ENCODE results near the gene CELF4. TPM values are rescaled to one million over a fixed set of nuclear protein-coding genes. Genes with fewer than 3 reads are reported as not detected.

Gene CELF4
- total RNA-seq, 1 experiment from 2014 or later, result not detected

- no peak for DNase-seq (ENCODE audit: low read depth)
- in situ Hi-C loops (cut with HindIII; ENCODE audit: low pct_unique_long_range_greater_than_20kb, low sequenced_read_pairs), result no loop called here
Observed at GRCh38 chr18:37508207-37508606, 57.4 kb downstream of the CELF4 start.

- DNase-seq (ENCODE audit: low read depth), result no peak
- in situ Hi-C loops (cut with HindIII; ENCODE audit: low pct_unique_long_range_greater_than_20kb, low sequenced_read_pairs), result no loop called here
Observed at GRCh38 chr18:37507239-37507638, 58.4 kb downstream of the CELF4 start.

- no peak for DNase-seq (ENCODE audit: low read depth)
- in situ Hi-C loops (cut with HindIII; ENCODE audit: low pct_unique_long_range_greater_than_20kb, low sequenced_read_pairs), result no loop called here
Observed at GRCh38 chr18:37506001-37506400, 59.6 kb downstream of the CELF4 start.

DNA sequence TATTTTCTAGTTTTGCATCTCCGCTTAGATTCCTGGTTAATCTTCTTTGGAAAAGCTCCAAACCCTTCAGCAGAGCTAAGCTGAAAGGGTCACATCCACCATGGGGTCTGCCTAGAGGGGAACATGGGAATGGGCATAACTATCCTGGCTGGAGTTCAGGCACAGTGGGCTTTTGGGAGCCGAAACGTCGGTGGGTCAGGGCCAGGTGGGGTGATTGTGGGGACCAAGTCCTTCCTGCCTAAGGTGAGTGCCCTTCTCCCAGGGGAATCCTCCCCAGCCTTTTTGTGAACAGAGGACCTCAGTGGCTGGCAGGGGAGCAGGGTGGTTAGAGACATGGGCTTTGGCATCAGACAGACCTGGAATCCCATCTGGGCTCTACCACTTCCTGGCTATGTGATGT is 60.3 kb downstream of the CELF4 start:
- no peak for DNase-seq (ENCODE audit: low read depth)
- in situ Hi-C loops (cut with HindIII; ENCODE audit: low pct_unique_long_range_greater_than_20kb, low sequenced_read_pairs), result no loop called here

GRCh38 chr18:37502601-37503000 is 63.0 kb downstream of the CELF4 start:
- in situ Hi-C loops (cut with HindIII; ENCODE audit: low pct_unique_long_range_greater_than_20kb, low sequenced_read_pairs), result no loop called here
- DNase-seq (ENCODE audit: low read depth), result no peak

GRCh38 chr18:37502036-37502435 is 63.6 kb downstream of the CELF4 start:
- in situ Hi-C loops (cut with HindIII; ENCODE audit: low pct_unique_long_range_greater_than_20kb, low sequenced_read_pairs), result no loop called here
- DNase-seq (ENCODE audit: low read depth), result no peak

GRCh38 chr18:37501136-37501535 is 64.5 kb downstream of the CELF4 start:
- no peak for DNase-seq (ENCODE audit: low read depth)

GRCh38 chr18:37499913-37500312 is 65.7 kb downstream of the CELF4 start:
- no peak for DNase-seq (ENCODE audit: low read depth)
- in situ Hi-C loops (cut with HindIII; ENCODE audit: low pct_unique_long_range_greater_than_20kb, low sequenced_read_pairs), result no loop called here

More at GRCh38 chr18:37501136-37501535, 64.5 kb downstream of the CELF4 start:
- in situ Hi-C loops (cut with HindIII; ENCODE audit: low pct_unique_long_range_greater_than_20kb, low sequenced_read_pairs), result no loop called here

DNA sequence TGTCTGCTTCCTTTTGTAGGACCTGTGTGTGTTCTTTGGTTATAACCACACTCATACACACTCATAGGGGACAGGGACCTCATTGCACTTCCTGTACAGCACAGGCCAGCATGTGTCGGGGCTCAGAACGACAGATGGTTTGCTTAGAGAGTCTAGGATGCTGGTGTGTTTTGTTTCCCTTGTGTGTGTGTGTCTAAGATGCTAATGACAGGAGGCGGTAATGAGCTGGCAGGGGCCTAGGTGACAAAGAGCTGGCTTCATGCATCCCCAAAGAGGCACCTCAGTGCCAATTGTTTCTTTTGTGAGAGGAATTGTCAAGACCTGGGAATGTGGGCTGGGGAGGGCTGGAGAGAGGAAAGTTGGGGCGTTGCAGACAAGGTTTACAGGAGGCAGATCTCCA is 66.6 kb downstream of the CELF4 start:
- in situ Hi-C loops (cut with HindIII; ENCODE audit: low pct_unique_long_range_greater_than_20kb, low sequenced_read_pairs), result no loop called here
- DNase-seq (ENCODE audit: low read depth), result no peak

- no peak for DNase-seq (ENCODE audit: low read depth)
- in situ Hi-C loops (cut with HindIII; ENCODE audit: low pct_unique_long_range_greater_than_20kb, low sequenced_read_pairs), result no loop called here
Observed at GRCh38 chr18:37497853-37498518, 67.6 kb downstream of the CELF4 start.

DNA sequence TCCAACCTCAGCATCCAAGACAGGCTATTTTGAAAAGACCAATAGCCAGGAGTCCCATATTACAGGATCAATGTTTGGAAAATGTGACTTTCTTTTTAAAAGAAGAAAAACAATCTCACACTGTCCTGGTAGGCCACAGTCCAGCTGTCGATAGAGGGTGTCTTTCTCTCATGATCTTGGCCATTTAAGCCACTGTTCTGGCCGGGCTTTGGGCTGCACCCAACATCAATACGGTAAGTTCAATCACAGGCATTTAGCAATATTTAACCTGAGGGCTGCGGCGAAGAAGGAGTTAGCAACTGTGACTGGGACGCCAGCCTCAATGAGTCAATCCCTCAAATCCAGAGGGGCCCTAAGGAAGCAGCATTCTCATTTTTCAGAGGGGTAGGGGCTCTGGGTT is 69.0 kb downstream of the CELF4 start:
- in situ Hi-C loops (cut with HindIII; ENCODE audit: low pct_unique_long_range_greater_than_20kb, low sequenced_read_pairs), result no loop called here
- no peak for DNase-seq (ENCODE audit: low read depth)

GRCh38 chr18:37495354-37495753 is 70.2 kb downstream of the CELF4 start:
- DNase-seq (ENCODE audit: low read depth), result no peak
- in situ Hi-C loops (cut with HindIII; ENCODE audit: low pct_unique_long_range_greater_than_20kb, low sequenced_read_pairs), result no loop called here

DNA sequence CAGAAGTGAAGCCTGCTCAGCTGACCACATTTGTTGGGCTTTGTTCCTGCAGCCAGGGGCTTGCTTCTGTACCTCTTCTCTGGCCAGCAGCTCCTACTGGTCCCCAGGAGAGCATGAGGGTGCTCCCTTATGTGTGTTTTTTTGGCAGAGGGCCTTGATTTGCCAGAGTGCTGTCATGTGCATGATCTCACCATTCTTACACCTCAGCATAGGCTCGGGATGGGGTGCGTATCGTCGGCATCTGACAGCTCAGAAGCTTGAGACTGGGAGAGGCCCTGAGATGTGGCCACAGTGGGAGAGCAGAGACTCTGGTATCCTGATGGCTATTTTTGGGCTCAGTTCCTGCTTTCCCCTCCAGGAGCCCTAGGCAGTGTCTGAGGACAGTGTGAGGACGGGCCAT is 71.2 kb downstream of the CELF4 start:
- DNase-seq (ENCODE audit: low read depth), result no peak
- in situ Hi-C loops (cut with HindIII; ENCODE audit: low pct_unique_long_range_greater_than_20kb, low sequenced_read_pairs), result no loop called here

- DNase-seq (ENCODE audit: low read depth), result no peak
- in situ Hi-C loops (cut with HindIII; ENCODE audit: low pct_unique_long_range_greater_than_20kb, low sequenced_read_pairs), result no loop called here
Observed at GRCh38 chr18:37493352-37493935, 72.2 kb downstream of the CELF4 start.

DNA sequence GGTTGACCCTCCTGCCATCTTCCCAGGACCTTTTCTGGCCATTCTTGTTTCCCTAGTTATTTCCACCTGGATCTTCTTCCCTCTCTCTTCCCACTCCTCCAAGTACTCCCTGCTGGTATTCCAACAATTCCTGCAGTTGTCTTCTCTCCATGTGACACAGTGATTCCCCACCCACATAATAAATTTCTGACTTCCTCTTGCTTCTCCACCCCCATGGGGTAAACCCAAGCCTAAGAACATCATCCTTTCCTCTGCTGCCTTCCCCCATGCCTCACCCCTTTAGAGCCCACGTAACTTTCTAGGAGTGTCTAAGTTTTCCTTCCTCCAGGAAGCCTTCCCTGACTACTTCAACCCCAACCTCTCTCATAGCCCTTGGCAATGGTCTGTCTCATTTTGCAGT is 72.6 kb downstream of the CELF4 start:
- in situ Hi-C loops (cut with HindIII; ENCODE audit: low pct_unique_long_range_greater_than_20kb, low sequenced_read_pairs), result no loop called here
- no peak for DNase-seq (ENCODE audit: low read depth)

GRCh38 chr18:37491526-37491925 is 74.1 kb downstream of the CELF4 start:
- in situ Hi-C loops (cut with HindIII; ENCODE audit: low pct_unique_long_range_greater_than_20kb, low sequenced_read_pairs), result no loop called here
- no peak for DNase-seq (ENCODE audit: low read depth)

DNA sequence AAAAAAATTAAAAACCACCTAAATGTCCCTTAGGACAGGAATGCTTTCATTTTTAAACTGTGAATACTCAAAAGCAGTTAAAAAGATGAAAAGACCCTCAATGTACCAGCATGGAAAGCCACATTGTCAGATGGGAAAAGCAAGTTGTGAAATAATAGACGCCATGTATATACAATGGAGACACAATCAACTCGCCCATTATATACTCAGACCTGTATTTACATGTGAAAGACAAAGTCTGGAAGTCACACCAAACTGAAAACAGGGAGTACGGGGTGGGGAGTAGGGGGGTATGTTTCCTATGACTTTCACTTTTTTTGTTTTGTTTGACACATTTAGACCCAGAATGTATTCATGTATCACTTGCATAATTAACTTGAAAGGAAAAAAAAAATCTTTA is 75.6 kb downstream of the CELF4 start:
- no peak for DNase-seq (ENCODE audit: low read depth)
- in situ Hi-C loops (cut with HindIII; ENCODE audit: low pct_unique_long_range_greater_than_20kb, low sequenced_read_pairs), result no loop called here

DNA sequence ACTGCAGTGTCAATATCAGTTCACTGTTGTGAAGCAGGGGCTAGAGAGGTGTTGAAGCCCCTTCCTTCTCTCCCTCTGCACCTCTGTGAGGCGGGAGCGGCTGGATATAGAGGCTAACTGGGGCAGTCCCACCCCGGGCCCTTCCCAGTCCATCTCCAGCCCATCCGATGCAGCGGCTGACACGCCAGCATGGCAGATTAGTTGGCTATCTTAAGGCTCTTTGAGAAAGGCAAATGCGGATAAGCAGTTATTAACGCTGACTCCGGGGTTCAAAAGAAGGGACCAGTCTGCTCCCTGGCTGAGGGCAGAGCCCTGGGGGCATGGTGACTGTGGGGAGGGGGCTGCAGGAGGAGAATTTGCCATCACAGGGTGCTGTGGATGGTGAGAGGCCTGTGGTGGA is 76.6 kb downstream of the CELF4 start:
- DNase-seq (ENCODE audit: low read depth), result no peak
- in situ Hi-C loops (cut with HindIII; ENCODE audit: low pct_unique_long_range_greater_than_20kb, low sequenced_read_pairs), result no loop called here

DNA sequence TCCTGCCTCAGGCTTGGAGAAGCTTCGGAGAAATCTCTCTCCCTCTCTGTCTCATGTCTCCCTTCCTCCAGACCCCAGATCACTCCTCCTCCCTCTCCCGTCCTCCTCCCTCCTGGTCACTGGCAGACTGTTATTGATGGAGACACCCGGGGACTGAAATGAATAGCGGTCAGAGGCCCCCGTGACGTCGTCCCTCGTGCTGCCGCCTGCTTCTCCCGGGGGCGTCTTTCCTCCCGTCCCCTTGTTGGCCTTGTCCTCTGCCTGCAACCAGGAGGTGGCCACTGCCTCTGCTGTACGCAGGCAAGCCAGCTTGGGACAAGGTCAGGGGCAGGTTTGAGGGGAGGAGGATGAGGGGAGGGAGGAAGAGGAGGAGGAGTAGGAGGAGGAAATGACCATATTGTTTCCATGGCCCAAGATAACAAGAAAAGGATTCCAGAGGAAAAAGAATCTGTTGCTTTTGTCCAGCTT is 78.2 kb downstream of the CELF4 start:
- no peak for DNase-seq (ENCODE audit: low read depth)
- in situ Hi-C loops (cut with HindIII; ENCODE audit: low pct_unique_long_range_greater_than_20kb, low sequenced_read_pairs), result no loop called here

- no peak for DNase-seq (ENCODE audit: low read depth)
- in situ Hi-C loops (cut with HindIII; ENCODE audit: low pct_unique_long_range_greater_than_20kb, low sequenced_read_pairs), result no loop called here
Observed at GRCh38 chr18:37486848-37487247, 78.8 kb downstream of the CELF4 start.

Measured in Caki2 (cell line).